ENCODE measurements around the gene CTSS.
"Not testable (repeated sequence)": the region's sequence is repeated elsewhere in the genome, so short reads cannot be mapped to it uniquely, and the experiment has no call there.

The CTSS gene

DNA sequence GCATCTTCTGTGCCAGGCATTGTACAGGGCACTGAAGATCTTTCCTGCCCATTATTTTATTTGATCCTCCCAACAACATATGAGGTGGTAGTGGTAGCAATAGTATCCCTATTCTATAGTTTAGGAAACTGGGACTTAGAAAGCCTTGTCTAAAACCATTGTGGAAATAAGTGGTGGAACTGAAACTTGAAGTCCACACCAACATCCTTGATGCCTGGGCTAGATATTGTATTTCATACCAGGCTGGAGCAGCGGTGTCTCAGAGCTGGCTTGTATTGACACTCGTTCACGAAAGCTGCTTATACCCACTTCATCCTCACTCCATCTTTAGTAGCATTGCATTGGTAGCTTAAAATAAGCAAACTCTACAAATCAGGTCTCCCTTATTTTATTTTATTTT, 9.7 kb upstream of the CTSS start:
- TF ChIP-seq, protein P1, sequence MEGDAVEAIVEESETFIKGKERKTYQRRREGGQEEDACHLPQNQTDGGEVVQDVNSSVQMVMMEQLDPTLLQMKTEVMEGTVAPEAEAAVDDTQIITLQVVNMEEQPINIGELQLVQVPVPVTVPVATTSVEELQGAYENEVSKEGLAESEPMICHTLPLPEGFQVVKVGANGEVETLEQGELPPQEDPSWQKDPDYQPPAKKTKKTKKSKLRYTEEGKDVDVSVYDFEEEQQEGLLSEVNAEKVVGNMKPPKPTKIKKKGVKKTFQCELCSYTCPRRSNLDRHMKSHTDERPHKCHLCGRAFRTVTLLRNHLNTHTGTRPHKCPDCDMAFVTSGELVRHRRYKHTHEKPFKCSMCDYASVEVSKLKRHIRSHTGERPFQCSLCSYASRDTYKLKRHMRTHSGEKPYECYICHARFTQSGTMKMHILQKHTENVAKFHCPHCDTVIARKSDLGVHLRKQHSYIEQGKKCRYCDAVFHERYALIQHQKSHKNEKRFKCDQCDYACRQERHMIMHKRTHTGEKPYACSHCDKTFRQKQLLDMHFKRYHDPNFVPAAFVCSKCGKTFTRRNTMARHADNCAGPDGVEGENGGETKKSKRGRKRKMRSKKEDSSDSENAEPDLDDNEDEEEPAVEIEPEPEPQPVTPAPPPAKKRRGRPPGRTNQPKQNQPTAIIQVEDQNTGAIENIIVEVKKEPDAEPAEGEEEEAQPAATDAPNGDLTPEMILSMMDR (IDR thresholded peaks at IDR 0.05; ENCODE audit: low read depth, low read length): no peak
- DNase-seq (ENCODE audit: extremely low read depth, low read depth): no peak

DNA sequence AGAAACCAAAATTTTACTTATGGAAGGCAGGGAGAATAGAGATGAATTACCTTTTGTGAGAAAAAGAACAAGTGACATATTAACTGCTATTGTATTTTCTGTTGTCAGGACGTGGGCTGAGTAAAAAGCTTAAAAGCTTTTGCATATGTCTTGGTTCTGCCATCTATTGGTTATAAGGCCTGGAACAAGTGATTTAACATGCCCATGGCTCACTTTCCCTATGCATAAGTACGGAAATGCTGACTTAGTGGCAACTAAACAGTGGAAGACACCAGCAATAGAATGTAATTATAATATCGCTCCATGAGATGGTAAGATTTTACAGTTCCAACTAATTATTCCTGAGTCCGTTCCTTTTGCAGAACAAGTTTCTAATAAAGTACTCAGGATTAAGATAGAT, 6.7 kb upstream of the CTSS start:
- no peak for DNase-seq (ENCODE audit: extremely low read depth, low read depth)
- TF ChIP-seq, protein P1 (IDR thresholded peaks at IDR 0.05; ENCODE audit: low read depth, low read length): no peak

DNA sequence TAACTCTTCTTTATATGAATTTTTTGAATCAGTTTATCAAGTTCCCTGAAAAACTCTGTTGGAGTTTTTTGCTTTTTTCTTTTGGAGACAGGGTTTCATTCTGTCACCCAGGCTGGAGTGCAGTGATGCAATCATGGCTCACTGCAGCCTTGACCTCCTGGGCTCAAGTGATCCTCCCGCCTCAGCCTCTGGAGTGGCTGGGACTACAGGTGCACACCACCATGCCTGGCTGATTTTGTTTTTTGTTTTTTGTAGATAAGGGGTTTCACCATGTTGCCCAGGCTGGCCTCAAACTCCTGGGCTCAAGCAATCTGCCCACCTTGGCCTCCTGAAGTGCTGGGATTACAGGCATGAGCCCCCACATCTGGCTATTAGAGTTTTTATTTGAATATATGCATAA, 2.1 kb upstream of the CTSS start:
- DNase-seq (ENCODE audit: extremely low read depth, low read depth): not testable (repeated sequence)

DNA sequence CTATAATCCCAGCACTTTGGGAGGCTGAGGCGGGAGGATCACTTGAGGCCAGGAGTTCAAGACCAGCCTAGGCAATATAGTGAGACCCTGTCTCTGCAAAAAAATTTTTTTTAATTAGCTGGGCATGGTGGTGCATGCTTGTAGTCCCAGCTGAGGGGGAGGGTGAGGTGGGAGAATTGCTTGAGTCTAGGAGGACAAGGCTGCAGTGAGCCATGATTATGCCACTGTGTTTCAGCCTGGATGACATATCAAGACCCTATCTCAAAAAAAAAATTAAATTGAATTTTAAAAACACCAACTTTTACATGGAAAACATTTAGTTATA, 361 bp upstream of the CTSS start:
- DNase-seq (ENCODE audit: extremely low read depth, low read depth): not testable (repeated sequence)

DNA sequence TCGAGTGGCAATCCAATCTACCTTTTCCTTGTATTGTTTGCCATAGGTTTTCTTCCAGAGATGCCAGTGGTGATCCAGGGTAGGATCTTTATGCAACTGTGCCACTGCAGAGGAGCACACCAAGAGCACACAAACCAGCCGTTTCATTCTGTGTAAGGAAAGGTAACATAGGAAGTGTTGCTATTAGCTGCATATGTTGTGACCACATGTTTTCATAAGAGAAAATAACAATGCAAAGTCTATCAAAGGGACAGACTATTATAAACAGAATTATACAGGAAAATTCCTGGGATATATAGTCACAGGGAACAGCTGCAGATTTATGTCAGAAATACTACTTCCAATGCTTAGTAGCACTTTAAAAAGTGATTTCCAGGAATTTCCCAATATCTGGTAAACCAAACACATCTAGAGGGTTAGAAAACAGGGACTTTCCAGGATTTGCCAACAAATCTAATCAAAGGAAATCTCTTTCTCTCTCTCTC, 919 bp downstream of the CTSS start:
- TF ChIP-seq, protein P1 (IDR thresholded peaks at IDR 0.05; ENCODE audit: low read depth, low read length): no peak
- peak; percentile 65 for DNase-seq (ENCODE audit: extremely low read depth, low read depth)

DNA sequence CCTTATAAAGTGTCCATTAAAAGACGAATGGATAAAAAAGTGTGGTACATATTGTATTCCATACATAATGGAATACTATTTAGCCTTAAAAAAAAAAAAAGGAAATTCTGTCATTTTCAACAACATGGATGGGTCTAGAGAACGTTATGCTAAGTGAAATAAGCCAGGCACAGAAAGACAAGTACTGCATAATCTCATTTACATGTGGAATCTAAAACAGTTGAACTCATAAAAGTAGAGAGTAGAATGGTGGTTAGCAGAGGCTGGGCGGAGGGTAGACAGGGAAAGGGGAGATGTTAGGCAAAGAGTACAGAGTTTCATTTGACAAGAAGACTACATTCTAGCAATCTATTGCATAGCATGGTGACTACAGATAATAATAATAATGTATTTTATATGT, 2.6 kb downstream of the CTSS start:
- no peak for DNase-seq (ENCODE audit: extremely low read depth, low read depth)
- TF ChIP-seq, protein P1 (IDR thresholded peaks at IDR 0.05; ENCODE audit: low read depth, low read length): no peak

DNA sequence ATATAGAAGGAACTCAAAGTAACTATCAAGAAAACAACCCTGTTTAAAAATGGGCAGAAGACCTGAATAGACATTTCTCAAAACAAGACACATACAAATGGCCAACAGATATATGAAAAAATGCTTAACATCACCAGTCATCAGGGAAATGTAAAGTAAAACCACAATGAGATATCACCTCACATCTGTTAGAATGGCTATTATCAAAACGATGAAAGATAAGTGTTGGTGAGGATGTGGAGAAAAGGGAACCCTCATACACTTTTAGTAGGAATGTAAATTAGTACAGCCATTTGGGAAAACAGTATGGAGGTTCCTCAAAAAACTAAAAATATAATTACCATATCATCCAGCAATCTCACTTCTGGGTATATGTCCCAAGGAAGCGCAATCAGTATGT, 3.0 kb downstream of the CTSS start:
- TF ChIP-seq, protein P1 (IDR thresholded peaks at IDR 0.05; ENCODE audit: low read depth, low read length): no peak
- DNase-seq (ENCODE audit: extremely low read depth, low read depth): no peak

DNA sequence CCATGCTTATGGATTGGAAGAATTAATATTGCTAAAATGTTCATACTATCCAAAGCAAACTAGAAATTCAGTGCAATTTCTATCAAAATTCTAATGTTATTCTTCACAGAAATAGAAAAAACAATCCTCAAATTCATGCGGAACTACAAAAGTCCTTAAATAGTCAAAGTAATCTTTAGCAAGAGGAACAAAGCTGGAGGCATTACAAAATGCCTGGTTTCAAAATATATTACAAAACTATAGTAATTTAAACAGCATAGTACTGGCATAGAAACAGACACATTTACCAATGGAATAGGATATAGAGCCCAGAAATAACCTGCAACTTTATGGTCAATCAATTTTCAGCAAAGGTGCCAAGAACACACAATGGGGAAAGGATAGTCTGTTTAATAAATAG, 3.8 kb downstream of the CTSS start:
- DNase-seq (ENCODE audit: extremely low read depth, low read depth): no peak
- TF ChIP-seq, protein P1 (IDR thresholded peaks at IDR 0.05; ENCODE audit: low read depth, low read length): no peak

DNA sequence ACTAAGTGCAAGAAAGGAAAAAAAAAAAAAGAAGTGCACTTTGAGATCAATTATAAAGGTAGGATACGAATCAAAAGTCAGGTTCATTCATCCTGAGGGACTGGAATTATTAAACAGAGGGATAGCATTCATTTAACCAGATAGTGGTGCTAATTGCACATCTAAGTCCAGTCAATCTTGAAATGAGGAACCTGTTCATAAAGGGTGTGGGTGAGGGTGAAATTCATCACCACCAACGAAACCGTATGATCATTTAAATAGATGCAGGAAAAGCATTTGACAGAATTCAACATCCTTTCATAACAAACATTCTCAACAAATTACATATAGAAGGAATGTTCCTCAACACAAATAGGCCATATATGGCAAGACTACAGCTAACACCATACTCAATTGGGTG, 5.6 kb downstream of the CTSS start:
- TF ChIP-seq, protein P1 (IDR thresholded peaks at IDR 0.05; ENCODE audit: low read depth, low read length): no peak
- DNase-seq (ENCODE audit: extremely low read depth, low read depth): no peak

Data from AG09319 (cell line).